NCI-H146 treated with DMSO at 0.1 percent for 48 hours (cell line): ENCODE measurements around the gene GCN1.
"Not testable (repeated sequence)": the region's sequence is repeated elsewhere in the genome, so short reads cannot be mapped to it uniquely, and the experiment has no call there.

Source experiments
- DNase-seq: peaks from one replicate; lab custom pipeline; 2025; ENCODE audit not compliant: unreplicated experiment; lab: John Stamatoyannopoulos, UW

Gene GCN1

DNA sequence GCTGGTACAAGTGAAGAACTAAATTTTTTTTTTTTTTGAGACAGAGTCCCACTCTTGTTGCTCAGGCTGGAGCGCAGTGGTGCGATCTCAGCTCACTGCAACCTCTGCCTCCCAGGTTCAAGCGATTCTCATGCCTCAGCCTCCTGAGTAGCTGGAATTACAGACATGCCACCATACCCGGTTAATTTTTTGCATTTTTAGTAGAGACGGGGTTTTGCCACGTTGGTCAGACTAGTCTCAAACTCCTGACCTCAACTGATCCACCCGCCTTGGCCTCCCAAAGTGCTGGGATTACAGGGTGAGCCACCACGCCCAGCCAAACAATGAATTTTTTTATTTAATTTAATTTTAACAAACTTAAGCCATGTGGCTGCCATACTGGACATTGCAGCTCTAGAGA is 1.2 kb downstream of the GCN1 start:
- DNase-seq, result not testable (repeated sequence)

DNA sequence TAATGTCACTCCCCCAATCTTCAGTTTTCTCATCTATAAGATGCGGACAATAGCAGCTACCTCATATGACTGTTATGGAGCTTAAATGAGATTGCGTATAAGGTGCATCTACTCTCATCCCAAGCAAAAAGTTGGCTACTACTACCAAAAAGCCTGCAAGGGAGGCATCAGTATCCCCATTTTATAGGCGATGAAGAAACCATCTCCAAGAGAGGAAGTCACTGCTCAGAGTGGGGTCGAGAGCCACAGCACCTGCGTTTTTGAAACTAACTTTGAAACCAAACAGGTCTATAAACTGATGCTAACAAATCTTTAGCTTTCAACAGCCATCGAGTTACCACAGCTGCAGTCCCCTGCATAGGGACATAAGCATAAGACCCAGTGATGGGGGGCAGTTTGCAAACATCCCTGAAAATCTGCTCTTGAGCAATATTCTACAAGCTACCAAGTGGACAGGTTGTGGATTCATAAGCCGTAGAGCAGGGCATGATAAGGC is 3.5 kb downstream of the GCN1 start:
- no peak for DNase-seq

DNA sequence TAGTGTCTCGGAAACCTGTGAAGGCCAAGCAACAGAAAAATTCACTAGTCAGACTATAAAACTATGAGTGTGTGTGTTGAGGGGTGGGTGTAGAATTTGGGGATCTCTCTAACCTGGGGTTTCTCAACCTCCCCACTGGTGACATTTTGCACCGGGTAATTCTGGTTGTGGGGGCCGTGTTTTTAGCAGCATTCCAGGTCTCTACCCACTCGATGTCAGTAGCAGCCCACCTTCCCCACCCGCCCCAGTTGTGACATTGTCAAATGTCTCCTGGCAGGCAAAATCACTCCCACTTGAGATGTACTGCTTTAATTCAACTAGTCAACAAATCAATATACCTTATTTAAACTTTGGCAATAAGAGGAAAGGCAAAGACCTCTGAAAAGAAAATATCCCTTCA is 4.1 kb downstream of the GCN1 start:
- DNase-seq, result no peak

GRCh38 chr12:120186654-120187053 is 7.9 kb downstream of the GCN1 start:
- DNase-seq, result no peak

DNA sequence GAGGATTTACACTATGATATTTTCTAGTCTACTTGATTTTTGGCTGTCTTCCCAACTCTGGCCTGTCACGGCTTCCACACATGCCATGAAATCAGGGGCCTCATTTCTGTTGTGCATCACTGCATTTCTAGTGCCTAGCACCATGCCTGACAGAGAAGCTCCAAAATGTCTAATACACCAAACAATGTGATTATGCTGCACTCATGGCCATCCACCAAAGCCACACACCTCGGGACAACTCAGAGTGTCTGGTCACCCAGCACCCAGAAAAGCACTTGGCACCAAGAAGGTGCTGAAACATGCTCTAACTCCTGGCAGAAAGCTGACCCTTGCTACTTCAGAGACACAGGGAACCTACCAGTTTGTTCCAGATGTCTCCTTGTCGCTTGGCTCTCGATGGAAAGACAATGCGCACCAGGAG is 11.3 kb downstream of the GCN1 start:
- DNase-seq, result no peak

DNA sequence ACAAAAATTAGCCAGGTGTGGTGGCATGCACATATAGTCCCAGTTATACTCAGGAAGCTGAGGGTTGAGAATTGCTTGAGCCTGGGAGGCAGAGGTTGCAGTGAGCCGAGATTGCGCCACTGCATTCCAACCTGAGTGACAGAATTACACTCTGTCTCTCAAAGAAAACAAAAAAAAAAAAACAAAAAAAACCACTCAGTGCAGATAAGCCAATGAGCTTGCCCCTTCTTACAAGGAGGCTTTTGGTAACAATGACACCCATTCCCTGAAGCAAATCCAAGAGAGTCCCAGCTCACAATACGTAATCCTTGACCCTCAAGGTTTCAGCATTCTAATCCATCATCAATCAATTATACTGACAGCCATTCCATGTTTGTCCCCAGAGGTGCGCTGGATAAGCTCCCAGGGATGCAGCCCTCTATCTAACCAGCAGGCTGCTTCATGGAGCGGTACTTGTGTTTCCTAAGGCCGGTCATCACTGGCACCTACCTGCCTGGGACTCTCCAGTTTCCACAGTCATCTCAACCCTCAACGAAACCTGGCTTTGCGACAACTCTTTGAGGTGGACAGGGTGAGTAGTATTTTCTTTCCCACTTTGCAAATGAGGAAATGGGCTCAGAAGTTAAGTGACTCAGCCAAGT is 12.4 kb downstream of the GCN1 start:
- DNase-seq, result no peak

GRCh38 chr12:120180975-120181374 is 13.5 kb downstream of the GCN1 start:
- DNase-seq, result no peak

DNA sequence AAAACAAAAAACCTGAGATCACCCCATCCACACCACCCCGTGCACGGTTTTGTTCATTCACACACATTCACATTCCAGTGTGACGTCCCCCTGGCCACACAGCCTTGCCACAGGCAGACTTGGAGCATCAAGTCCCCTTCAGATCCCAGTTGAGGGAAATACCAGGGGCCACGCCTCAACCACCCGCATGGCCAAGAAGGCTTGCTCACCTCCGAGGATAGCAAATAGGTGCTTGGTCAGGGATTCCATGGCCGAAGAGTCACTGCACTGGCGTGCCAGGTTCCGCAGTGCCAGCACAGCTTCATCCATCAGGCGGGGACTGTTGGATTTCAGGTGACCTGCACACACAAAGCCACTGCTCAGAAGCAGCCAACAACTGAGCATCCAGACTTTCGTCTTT is 19.0 kb downstream of the GCN1 start:
- DNase-seq, result no peak

DNA sequence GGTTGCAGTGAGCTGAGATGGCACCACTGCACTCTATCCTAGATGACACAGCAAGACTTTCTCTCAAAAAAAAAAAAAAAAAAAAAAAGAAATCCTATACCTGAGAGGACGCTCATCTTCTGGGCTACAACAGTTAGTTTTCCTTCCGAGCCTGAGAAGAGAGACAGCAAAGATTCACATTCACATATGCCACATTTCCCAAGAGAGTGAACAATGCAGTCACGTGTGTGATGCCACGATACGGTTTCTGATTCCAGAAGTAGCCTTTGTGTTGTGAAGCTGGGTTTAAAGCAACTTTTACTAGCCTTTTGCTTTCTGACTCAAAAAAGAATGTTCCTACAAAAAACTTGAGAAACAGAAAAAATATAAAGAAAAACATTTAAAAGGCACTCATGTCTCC is 19.5 kb downstream of the GCN1 start:
- no peak for DNase-seq

GRCh38 chr12:120172053-120172452 is 22.5 kb downstream of the GCN1 start:
- DNase-seq, result no peak

GRCh38 chr12:120170631-120171030 is 23.9 kb downstream of the GCN1 start:
- no peak for DNase-seq

DNA sequence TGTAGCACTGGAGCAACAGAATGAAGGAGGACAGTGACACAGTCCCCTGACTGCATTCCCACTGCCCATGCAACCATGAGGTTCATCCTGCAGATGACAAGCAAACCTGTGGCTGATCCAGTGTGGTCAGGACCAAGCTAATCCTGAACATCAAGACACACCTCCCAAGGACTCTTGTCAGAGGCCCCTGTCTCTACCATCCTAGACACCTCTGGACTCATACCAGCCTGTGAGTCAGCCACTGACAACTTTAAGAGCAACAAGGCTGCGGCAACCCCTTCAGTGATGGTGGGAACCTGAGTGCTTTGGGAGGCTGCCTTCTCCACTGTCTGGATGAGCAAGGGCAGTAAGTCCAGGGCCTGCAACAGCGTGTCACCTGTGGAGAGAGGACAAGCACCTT is 24.6 kb downstream of the GCN1 start:
- no peak for DNase-seq

DNA sequence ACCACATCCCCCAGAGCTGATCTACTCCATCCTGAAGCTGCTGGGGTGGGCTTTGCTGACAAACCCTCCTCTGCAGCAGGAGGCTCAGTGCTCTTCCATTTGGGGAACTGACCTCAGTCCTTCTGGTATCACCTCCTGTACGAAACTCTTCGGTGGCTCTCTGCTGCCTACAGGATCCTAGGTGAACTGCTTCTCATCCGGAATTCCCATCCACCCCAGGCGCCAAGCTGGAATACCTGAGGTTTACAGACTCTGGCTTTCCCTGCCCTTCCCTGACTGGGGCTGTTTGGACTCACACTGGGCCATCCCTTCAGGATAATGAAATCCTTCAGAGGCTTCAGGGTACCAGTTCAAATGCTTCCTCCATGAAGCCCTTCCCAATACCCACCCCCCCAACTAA is 26.2 kb downstream of the GCN1 start:
- no peak for DNase-seq

GRCh38 chr12:120167529-120168095 is 26.9 kb downstream of the GCN1 start:
- no peak for DNase-seq

DNA sequence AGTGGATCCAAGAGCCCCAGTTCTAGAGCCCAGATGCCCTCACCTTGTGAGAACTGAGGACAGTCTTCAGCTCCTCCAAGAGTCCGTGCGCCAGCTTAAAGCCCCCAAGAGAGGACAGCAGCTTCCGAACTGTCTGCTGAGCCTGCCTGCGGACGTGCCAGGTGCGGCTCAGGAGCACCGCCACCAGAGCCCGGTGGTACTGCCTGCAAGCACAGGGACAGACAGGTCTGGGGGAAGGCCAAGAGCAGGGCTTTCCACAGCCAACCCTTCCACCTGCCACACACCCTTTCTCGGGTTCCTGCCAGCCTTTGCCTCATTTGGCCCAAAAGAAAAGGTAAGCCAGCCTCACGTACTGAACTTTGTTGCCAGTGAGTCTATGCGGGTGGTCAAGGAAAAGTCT is 30.2 kb downstream of the GCN1 start:
- no peak for DNase-seq

- DNase-seq, result no peak
Observed at GRCh38 chr12:120162763-120163162, 31.8 kb downstream of the GCN1 start.

- DNase-seq, result no peak
Observed at GRCh38 chr12:120161852-120162251, 32.7 kb downstream of the GCN1 start.

GRCh38 chr12:120159509-120160237 is 34.8 kb downstream of the GCN1 start:
- no peak for DNase-seq

- DNase-seq, result no peak
Observed at GRCh38 chr12:120158351-120158750, 36.2 kb downstream of the GCN1 start.

- no peak for DNase-seq
Observed at GRCh38 chr12:120157678-120158077, 36.8 kb downstream of the GCN1 start.

DNA sequence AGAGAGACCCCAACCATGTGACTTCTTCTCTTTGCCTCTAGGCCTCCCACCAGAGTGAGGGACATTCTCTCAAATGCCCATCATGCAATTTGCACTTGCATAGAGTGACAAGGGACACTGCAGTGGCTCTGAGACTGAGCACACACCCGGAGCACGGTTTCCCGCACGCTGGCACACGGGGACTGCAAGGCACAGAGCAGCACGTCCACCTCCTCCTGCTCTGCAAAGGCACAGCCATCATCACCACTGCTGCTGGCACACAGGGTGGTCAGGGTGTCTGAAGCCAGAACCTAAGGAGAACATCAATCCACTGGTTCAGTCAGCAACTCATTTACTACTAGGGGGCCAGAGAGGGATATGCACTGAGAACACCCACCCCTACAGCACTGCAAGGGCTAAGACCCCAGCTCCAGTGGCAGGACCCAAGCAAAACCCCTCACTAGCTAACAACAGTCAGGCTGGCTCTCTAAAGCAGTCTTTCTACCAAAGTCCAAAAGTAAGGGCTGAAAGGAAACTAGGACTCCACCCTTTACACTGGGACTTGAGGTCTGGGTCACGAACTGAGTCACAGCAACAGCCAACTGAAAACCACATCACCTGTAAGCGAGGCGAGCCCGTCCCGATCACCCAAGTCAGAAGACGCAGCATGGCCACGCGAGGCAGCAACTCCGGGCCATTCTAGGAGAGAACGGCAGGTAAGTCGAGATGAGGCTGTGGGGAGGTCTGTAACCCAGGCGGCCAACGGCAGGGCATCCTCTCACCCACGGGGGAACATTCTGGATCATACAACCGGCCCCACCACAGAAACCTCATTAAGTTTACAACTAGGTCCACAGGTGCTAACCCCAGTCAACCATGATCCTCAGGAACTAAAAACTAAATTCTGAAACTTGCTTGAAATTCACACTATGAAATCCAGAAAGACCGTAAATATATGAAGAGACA is 37.9 kb downstream of the GCN1 start:
- no peak for DNase-seq
